ENCODE measurements around the gene SLC45A3.

SLC45A3 gene

DNA sequence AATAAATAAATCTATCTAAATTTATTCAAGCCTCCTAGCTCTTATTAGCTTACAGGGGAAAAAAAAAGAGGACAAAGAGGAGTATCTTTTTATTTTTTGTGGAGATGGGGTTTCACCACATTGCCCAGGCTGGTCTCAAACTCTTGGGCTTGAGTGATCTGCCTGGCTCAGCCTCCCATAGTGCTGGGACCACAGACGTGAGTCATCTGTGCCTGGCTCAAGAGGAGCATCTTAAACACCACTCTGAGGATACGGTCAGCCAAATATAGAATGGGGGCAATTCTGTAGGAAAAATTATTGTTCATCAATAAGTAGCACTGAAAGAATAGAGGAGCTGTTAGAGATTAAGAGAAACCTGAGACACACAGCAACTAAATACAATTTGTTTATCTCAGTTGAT, 24.1 kb downstream of the SLC45A3 start:
- TF ChIP-seq, protein P1, sequence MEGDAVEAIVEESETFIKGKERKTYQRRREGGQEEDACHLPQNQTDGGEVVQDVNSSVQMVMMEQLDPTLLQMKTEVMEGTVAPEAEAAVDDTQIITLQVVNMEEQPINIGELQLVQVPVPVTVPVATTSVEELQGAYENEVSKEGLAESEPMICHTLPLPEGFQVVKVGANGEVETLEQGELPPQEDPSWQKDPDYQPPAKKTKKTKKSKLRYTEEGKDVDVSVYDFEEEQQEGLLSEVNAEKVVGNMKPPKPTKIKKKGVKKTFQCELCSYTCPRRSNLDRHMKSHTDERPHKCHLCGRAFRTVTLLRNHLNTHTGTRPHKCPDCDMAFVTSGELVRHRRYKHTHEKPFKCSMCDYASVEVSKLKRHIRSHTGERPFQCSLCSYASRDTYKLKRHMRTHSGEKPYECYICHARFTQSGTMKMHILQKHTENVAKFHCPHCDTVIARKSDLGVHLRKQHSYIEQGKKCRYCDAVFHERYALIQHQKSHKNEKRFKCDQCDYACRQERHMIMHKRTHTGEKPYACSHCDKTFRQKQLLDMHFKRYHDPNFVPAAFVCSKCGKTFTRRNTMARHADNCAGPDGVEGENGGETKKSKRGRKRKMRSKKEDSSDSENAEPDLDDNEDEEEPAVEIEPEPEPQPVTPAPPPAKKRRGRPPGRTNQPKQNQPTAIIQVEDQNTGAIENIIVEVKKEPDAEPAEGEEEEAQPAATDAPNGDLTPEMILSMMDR (IDR thresholded peaks at IDR 0.05; ENCODE audit: low read length, missing control alignments): no peak
- no peak for DNase-seq (ENCODE audit: low read depth)

DNA sequence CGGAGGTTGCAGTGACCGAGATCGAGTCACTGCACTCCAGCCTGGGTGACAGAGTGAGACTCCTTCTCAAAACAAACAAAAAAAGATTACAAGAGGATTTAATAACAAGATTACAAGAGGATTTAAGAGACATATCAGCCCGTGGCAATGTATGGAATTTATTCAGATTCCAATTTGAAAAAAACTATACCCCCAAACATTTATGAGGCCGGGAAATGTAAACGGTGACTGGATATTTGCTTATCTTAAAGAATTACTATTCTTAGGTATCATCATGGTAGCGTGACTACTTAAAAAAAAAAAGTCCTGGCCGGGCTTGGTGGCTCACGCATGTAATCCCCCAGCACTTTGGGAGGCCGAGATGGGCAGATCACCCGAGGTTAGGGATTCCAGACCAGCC, 27.3 kb downstream of the SLC45A3 start:
- TF ChIP-seq, protein P1 (IDR thresholded peaks at IDR 0.05; ENCODE audit: low read length, missing control alignments): no peak
- no peak overlapping the region for H3K4me3 ChIP-seq (replicated peaks; ENCODE audit: low read depth, low read length)
- no peak for DNase-seq (ENCODE audit: low read depth)

More for the DNA sequence above, 24.1 kb downstream of the SLC45A3 start:
- H3K4me3 ChIP-seq (replicated peaks; ENCODE audit: low read depth, low read length): no peak overlapping the region

DNA sequence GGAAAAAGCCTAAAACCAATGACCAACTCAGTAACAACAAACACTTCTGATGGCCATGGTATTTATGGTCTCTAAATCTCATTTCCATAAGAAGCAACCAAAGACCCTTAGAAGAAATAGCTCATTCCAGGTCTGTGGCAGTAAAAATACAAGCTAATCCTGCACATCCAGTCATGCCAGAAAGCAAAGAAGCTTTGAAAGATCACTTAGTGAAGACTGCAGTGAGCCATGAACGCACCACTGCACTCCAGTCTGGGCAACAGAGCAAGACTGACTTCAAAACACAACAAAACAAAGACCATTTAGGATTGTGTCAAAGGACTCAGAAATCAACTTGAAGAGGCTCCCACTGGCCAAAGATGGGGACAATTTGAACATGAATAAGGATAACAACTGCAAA, 30.1 kb downstream of the SLC45A3 start:
- DNase-seq (ENCODE audit: low read depth): no peak
- H3K4me3 ChIP-seq (replicated peaks; ENCODE audit: low read depth, low read length): no peak overlapping the region
- TF ChIP-seq, protein P1 (IDR thresholded peaks at IDR 0.05; ENCODE audit: low read length, missing control alignments): no peak

DNA sequence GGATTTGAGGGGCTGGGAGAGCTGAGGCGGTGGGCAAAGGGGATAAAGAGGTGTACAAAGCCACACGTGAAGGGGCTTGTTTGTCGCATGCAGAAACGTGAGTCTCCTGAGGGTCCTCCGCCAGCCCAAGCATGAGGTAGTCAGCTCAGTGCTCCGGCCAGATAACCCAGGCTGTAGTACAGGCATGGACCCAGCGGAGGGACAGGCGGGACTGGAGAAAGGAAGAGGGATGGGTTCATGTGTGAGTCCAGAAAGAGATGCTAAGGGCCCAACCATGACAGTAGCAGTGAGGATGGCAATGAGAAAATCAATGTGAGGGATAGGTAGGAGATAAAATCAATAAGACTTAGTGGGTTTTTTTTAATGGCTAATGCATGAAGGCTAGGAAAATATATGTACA, 34.8 kb downstream of the SLC45A3 start:
- TF ChIP-seq, protein P1 (IDR thresholded peaks at IDR 0.05; ENCODE audit: low read length, missing control alignments): no peak
- DNase-seq (ENCODE audit: low read depth): no peak
- H3K4me3 ChIP-seq (replicated peaks; ENCODE audit: low read depth, low read length): no peak overlapping the region

DNA sequence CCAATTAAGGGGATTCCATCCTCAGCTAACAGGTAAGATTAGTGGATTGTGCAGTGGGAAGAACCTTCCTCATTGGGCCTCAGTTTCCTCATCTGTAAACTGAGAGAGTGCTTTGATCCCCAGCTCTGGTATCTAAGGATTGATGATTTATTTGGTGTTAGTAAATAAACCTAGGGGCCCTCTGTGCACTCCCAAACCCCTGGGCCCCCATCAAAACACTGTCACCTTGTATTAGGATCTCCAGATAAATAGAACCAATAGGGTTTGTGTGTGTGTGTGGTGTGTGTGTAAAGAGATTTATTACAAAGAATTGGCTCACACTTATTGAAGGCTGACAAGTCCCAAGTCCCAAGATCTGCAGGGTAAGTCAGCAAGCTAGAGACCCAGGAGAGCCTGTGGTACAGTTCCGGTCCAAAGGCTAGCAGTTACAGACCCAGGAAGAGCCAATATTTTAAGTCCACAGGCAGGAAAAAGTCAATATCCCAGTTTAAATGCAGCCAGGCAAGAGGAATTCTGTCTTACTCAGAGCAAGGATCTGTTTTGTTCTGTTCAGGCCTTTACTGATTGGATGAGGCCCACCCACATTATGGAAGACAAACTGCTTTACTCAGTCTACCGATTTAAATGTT, 37.5 kb downstream of the SLC45A3 start:
- TF ChIP-seq, protein P1 (IDR thresholded peaks at IDR 0.05; ENCODE audit: low read length, missing control alignments): no peak

DNA sequence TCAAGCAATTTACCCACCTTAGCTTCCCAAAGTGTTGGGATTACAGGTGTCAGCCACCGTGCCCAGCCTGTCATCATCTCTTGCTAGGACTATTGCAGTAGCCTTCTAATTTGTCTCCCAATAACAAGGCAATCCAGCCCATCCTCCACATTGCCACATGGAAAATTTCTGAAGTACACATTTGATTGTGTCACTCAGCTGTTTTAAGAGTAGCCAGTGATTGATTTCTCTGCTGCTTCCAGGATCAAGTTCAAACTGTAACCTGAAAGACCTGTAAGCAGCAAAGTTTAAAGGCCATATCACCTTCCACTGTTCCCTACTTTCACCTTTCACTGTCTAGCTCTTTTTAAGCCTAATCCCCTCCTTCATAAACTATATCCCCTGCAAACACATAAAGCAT, 40.7 kb downstream of the SLC45A3 start:
- H3K4me3 ChIP-seq (replicated peaks; ENCODE audit: low read depth, low read length): no peak overlapping the region
- TF ChIP-seq, protein P1 (IDR thresholded peaks at IDR 0.05; ENCODE audit: low read length, missing control alignments): no peak

More for the DNA sequence above, 37.5 kb downstream of the SLC45A3 start:
- no peak overlapping the region for H3K4me3 ChIP-seq (replicated peaks; ENCODE audit: low read depth, low read length)
- DNase-seq (ENCODE audit: low read depth): no peak

DNA sequence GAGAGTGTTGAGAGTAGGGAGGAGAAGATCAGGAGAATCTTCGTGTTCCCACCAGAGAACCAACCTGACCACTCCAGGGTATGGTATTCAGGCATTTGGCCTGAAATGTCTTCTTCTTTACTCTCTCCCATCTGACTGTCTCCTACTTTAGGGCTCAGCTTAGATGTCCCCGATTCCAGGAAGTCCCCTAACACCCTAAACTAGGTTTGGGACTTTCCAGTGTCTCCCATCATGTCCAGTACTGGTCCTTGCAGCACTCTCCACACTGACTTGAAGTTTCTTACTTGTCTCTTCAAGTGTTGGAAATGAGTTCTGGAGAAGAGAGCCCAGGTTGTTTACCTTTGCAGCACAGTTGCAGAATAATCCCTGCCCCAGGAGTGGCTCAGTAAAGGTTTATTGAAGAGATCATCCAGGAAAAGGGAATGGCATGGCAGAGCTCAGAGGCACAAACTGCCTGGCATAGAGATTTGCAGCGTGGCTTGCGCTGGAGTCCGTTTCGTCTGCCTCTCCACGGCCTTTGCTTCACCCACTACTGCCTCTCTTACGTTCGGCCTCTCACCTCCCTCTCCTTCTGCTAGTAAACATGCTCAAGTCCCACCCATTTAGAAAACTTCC, 42.3 kb downstream of the SLC45A3 start:
- DNase-seq (ENCODE audit: low read depth): no peak
- TF ChIP-seq, protein P1 (IDR thresholded peaks at IDR 0.05; ENCODE audit: low read length, missing control alignments): no peak
- no peak overlapping the region for H3K4me3 ChIP-seq (replicated peaks; ENCODE audit: low read depth, low read length)

More for the DNA sequence above, 40.7 kb downstream of the SLC45A3 start:
- no peak for DNase-seq (ENCODE audit: low read depth)

All from fibroblast of pulmonary artery (primary cell).